ENCODE data around the gene COL6A2. TPM values are rescaled to one million over a fixed set of nuclear protein-coding genes. Genes with fewer than 3 reads are reported as not detected.
A peak's percentile ranks its signal among the peaks of the same experiment; 100 is the strongest.
"Not testable (repeated sequence)": the region's sequence is repeated elsewhere in the genome, so short reads cannot be mapped to it uniquely, and the experiment has no call there.

Gene COL6A2
- total RNA-seq, 2 donors from 2014 or later: 198 to 474 TPM

DNA sequence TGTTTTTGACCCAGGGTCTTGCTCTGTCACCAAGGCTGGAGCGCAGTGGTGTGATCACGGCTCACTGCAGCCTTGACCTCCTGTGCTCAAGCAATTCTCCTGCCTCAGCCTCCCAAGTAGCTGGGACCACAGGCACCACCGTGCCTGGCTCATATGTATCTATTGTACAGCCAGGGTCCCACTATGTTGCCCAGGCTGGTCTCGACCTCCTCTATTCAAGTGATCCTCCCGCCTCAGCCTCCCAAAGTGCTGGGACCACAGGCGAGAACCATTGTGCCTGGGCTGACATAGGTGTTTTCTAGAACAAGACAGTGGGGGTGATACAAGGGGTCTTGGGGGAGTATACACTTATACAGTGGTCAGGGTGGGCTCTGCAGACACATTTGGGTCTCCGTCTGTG lies 40.0 kb downstream of the COL6A2 start:
- Histone ChIP-seq H3K27ac (no peak overlapping the region), H3K27me3 (replicated peaks; ENCODE audit: insufficient read depth) (no peaks in the 10 kb centered on the region), H3K36me3 (no peaks in the 10 kb centered on the region), H3K9me3 (no peaks in the 10 kb centered on the region), H3K4me3 (no peak overlapping the region), H3K4me1 (replicated peaks) (no peaks in the 10 kb centered on the region)
- TF ChIP-seq POLR2AphosphoS5 (IDR thresholded peaks at IDR 0.05): no peak
- TF ChIP-seq, protein P1, sequence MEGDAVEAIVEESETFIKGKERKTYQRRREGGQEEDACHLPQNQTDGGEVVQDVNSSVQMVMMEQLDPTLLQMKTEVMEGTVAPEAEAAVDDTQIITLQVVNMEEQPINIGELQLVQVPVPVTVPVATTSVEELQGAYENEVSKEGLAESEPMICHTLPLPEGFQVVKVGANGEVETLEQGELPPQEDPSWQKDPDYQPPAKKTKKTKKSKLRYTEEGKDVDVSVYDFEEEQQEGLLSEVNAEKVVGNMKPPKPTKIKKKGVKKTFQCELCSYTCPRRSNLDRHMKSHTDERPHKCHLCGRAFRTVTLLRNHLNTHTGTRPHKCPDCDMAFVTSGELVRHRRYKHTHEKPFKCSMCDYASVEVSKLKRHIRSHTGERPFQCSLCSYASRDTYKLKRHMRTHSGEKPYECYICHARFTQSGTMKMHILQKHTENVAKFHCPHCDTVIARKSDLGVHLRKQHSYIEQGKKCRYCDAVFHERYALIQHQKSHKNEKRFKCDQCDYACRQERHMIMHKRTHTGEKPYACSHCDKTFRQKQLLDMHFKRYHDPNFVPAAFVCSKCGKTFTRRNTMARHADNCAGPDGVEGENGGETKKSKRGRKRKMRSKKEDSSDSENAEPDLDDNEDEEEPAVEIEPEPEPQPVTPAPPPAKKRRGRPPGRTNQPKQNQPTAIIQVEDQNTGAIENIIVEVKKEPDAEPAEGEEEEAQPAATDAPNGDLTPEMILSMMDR (IDR thresholded peaks at IDR 0.05): no peak
- no peak for TF ChIP-seq POLR2A (IDR thresholded peaks at IDR 0.05)
- 93% methylated on average over 7 of the region's 7 CpGs for WGBS
- no peak for DNase-seq (ENCODE audit: low spot score)
- intact Hi-C loops (cut with DNase I): no loop called here

DNA sequence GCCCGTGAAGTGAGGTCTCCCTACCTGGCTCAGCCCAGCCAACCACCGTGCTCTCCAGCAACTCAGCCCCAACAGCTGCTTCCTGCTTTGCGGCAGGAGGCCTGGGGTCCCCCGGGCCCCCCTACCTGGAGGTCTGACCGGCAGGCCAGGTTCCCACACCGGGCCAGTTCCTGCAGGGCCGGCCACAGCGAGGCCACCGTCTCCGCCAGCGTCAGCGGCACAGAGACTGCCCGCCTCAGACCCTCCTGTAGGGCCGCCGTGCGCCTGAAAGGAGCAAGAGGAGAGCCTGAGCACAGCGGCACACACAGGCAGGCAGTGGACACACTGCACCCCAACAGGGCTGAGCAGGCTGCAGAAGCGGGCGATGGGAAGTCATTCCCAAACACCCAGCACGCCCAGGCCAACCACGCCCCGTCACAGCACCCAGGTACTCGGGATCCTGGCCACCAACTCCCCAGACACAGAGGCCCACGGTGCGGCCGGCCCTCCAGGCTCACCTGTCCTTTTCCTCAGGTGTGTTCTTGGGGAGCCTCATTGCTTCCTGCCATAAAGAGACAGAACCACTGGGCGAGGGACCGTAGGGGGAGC lies 40.6 kb downstream of the COL6A2 start:
- TF ChIP-seq POLR2AphosphoS5 (IDR thresholded peaks at IDR 0.05) (no peak), POLR2A (IDR thresholded peaks at IDR 0.05) (no peak)
- TF ChIP-seq, protein P1 (IDR thresholded peaks at IDR 0.05): no peak
- Histone ChIP-seq H3K9me3 (no peaks in the 10 kb centered on the region), H3K4me1 (replicated peaks) (no peaks in the 10 kb centered on the region), H3K27me3 (replicated peaks; ENCODE audit: insufficient read depth) (no peaks in the 10 kb centered on the region), H3K4me3 (no peak overlapping the region), H3K36me3 (no peaks in the 10 kb centered on the region), H3K27ac (no peak overlapping the region)
- intact Hi-C loops (cut with DNase I): no loop called here
- no peak for DNase-seq (ENCODE audit: low spot score)
- 85% methylated on average over 22 of the region's 28 CpGs for WGBS

DNA sequence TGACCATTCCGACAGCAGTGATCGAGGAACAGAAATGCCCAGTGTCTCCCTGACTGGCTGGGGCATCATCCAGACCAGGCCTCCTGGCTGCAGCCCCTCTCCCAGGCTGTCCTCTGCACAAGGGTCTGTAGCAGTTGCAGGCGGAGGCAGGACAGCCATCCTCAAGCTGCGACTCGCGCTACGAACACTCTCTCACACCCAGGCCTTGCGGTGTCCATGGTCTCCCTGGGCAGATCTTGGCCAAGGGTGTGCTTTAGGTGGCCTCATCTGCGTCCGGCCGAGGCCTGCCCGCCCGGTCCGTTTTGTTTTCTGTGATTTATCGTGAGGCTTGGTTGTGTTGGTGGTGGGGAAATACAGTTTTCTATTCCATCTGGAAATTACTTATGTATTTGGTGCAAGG lies 41.8 kb downstream of the COL6A2 start:
- H3K4me1 ChIP-seq (replicated peaks): no peaks in the 10 kb centered on the region
- no peak for DNase-seq (ENCODE audit: low spot score)
- WGBS: 91% methylated on average over 15 of the region's 15 CpGs
- intact Hi-C loops (cut with DNase I): loop anchor here (5.0 to 10.0 kb wide), 3 partner anchors 43 to 145 kb away; partner anchors contain the start of genes LSS, MCM3AP, SPATC1L and YBEY
- TF ChIP-seq POLR2A (IDR thresholded peaks at IDR 0.05) (no peak), POLR2AphosphoS5 (IDR thresholded peaks at IDR 0.05) (no peak)
- TF ChIP-seq, protein P1 (IDR thresholded peaks at IDR 0.05): no peak
- no peaks in the 10 kb centered on the region for H3K27me3 ChIP-seq (replicated peaks; ENCODE audit: insufficient read depth)
- H3K9me3 ChIP-seq: no peaks in the 10 kb centered on the region
- H3K4me3 ChIP-seq: no peak overlapping the region
- no peak overlapping the region for H3K27ac ChIP-seq
- no peaks in the 10 kb centered on the region for H3K36me3 ChIP-seq

DNA sequence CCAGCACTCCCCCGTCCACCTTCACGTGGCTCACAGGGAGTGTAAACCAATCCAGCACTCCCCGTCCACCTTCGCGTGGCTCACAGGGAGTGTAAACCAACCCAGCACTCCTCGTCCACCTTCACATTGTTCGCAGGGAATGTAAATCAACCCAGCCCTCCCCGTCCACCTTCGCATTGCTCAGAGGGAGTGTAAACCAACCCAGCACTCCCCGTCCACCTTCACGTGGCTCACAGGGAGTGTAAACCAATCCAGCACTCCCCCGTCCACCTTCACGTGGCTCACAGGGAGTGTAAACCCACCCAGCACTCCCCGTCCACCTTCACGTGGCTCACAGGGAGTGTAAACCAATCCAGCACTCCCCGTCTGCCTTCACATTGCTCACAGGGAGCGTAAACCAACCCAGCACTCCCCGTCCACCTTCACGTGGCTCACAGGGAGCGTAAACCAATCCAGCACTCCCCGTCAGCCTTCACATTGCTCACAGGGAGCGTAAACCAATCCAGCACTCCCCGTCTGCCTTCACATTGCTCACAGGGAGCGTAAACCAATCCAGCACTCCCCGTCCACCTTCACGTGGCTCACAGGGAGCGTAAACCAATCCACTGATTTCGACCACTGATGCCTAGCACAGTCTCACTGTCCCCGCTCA lies 42.6 kb downstream of the COL6A2 start:
- 25% methylated on average over 29 of the region's 29 CpGs for WGBS
- H3K4me3 ChIP-seq; H3K36me3 ChIP-seq; DNase-seq (ENCODE audit: low spot score); H3K4me1 ChIP-seq (replicated peaks); H3K9me3 ChIP-seq; H3K27me3 ChIP-seq (replicated peaks; ENCODE audit: insufficient read depth): not testable (repeated sequence)
- intact Hi-C loops (cut with DNase I): loop anchor here (5.0 to 10.0 kb wide), 3 partner anchors 42 to 144 kb away; partner anchors contain the start of genes LSS, MCM3AP, SPATC1L and YBEY
- peak overlapping the region in 1 of 2 donors; percentile 19 for H3K27ac ChIP-seq

DNA sequence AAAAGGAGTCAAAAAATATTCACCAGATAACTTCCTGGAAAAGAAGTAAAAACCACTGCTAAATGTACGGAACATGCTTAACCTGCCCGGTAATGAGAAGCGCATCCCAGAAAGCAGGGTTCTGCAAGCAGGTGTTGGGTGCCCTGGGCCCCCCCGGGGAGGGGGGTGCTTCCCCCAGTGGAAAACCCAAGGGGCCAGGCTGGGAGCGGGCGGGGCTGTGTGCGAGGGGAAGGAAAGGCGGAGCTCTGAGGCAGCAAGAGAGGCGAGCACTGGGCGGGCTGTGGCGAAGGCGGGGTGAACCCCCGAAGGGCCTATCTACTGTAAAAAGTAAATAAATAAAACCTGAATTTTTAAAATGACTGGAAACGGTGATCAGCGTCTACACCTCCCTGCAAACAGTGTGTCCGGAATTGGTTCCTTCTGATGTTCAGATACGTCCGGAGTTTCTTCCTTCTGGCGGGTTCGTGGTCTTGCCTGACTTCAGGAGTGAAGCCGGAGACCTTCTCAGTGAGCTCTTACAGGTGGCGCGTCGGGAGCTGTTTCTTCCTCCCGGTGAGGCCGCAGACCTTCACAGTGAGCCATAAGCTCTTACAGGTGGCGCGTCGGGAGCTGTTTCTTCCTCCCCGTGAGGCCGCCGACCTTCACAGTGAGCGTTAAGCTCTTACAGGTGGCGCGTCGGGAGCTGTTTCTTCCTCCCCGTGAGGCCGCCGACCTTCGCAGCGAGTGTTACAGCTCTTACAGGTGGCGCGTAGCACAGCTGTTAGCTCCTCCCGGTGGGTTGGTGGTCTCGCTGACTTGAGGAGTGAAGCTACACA lies 44.1 kb downstream of the COL6A2 start:
- no peak overlapping the region for H3K27ac ChIP-seq
- no peaks in the 10 kb centered on the region for H3K4me1 ChIP-seq (replicated peaks)
- no peak for DNase-seq (ENCODE audit: low spot score)
- intact Hi-C loops (cut with DNase I): loop anchor here (5.0 to 10.0 kb wide), 3 partner anchors 40 to 143 kb away; partner anchors contain the start of genes LSS, MCM3AP, SPATC1L and YBEY
- no peaks in the 10 kb centered on the region for H3K27me3 ChIP-seq (replicated peaks; ENCODE audit: insufficient read depth)
- TF ChIP-seq POLR2A (IDR thresholded peaks at IDR 0.05) (no peak), POLR2AphosphoS5 (IDR thresholded peaks at IDR 0.05) (no peak)
- TF ChIP-seq, protein P1 (IDR thresholded peaks at IDR 0.05): no peak
- WGBS: 88% methylated on average over 45 of the region's 45 CpGs
- H3K4me3 ChIP-seq: no peak overlapping the region
- no peaks in the 10 kb centered on the region for H3K9me3 ChIP-seq
- H3K36me3 ChIP-seq: no peaks in the 10 kb centered on the region

Data from prostate gland (tissue), 2 donors.